H9 (cell line): ENCODE measurements around the gene SSH3. TPM values are rescaled to one million over a fixed set of nuclear protein-coding genes. Genes with fewer than 3 reads are reported as not detected.
A peak's percentile ranks its signal among the peaks of the same experiment; 100 is the strongest.

Experiments
- DNase-seq: peaks from one replicate; pipeline ENCODE4 v3.0.0-alpha.2; 2017
- H2AFZ ChIP-seq: one replicate; pipeline ENCODE4 v1.6.1; 2013; ENCODE audit warnings: mild to moderate bottlenecking, low read length, control low read depth, moderate library complexity
- H2AK5ac ChIP-seq: 2 replicates; pipeline ENCODE4 v1.6.1; 2013; ENCODE audit warnings: low read length, control low read depth, mixed read lengths; ENCODE audit not compliant: insufficient read length
- H2BK120ac ChIP-seq: one replicate; pipeline ENCODE4 v1.6.1; 2013; ENCODE audit warnings: low read depth, mild to moderate bottlenecking, low read length, control low read depth, inconsistent platforms; ENCODE audit not compliant: poor library complexity, severe bottlenecking
- H2BK12ac ChIP-seq: 2 replicates; pipeline ENCODE4 v1.6.1; 2013; ENCODE audit warnings: low read length, control low read depth, mixed read lengths, low read depth; ENCODE audit not compliant: insufficient read length
- H2BK15ac ChIP-seq: 2 replicates; pipeline ENCODE4 v1.6.1; 2013; ENCODE audit warnings: low read depth, low read length, control low read depth
- H2BK20ac ChIP-seq: one replicate; pipeline ENCODE4 v1.6.1; 2013; ENCODE audit warnings: low read depth, mild to moderate bottlenecking, low read length, control low read depth, inconsistent platforms; ENCODE audit not compliant: poor library complexity, severe bottlenecking
- H2BK5ac ChIP-seq: 2 replicates; pipeline ENCODE4 v1.6.1; 2013; ENCODE audit warnings: low read length, control low read depth, mixed read lengths; ENCODE audit not compliant: insufficient read length
- H3K14ac ChIP-seq: 2 replicates; pipeline ENCODE4 v1.6.1; 2013; ENCODE audit warnings: low read length, control low read depth; ENCODE audit not compliant: insufficient read depth
- H3K18ac ChIP-seq: 2 replicates; pipeline ENCODE4 v1.6.1; 2013; ENCODE audit warnings: low read depth, mild to moderate bottlenecking, mixed read lengths, low read length, control low read depth; ENCODE audit not compliant: insufficient read length
- H3K23ac ChIP-seq: 2 replicates; pipeline ENCODE4 v1.6.1; 2013; ENCODE audit warnings: low read length, control low read depth, mixed read lengths, low read depth; ENCODE audit not compliant: insufficient read length
- H3K23me2 ChIP-seq: 2 replicates; pipeline ENCODE4 v1.6.1; 2013; ENCODE audit warnings: low read depth, mild to moderate bottlenecking, mixed read lengths, low read length, control low read depth; ENCODE audit not compliant: insufficient read length, poor library complexity, severe bottlenecking
- H3K27ac ChIP-seq: 2 replicates; pipeline ENCODE4 v1.5.1; 2013; ENCODE audit warnings: low read length, control low read depth, mixed read lengths, low read depth; ENCODE audit not compliant: insufficient read length
- H3K27me3 ChIP-seq: 2 replicates; pipeline ENCODE4 v1.6.1; 2013; ENCODE audit warnings: low read length, control low read depth, inconsistent platforms; ENCODE audit not compliant: insufficient read depth
- H3K4ac ChIP-seq: 2 replicates; pipeline ENCODE4 v1.6.1; 2013; ENCODE audit warnings: low read depth, mild to moderate bottlenecking, control low read depth, inconsistent platforms, low read length, moderate library complexity
- H3K4me1 ChIP-seq: 2 replicates; pipeline ENCODE4 v1.6.1; 2013; ENCODE audit warnings: low read length, control low read depth, inconsistent platforms; ENCODE audit not compliant: insufficient read depth
- H3K4me2 ChIP-seq: 2 replicates; pipeline ENCODE4 v1.6.1; 2013; ENCODE audit warnings: low read length, control low read depth, mixed read lengths; ENCODE audit not compliant: insufficient read length, insufficient read depth
- H3K56ac ChIP-seq: 2 replicates; pipeline ENCODE4 v1.6.1; 2013; ENCODE audit warnings: low read depth, mild to moderate bottlenecking, mixed read lengths, low read length, control low read depth; ENCODE audit not compliant: insufficient read length
- H3K79me1 ChIP-seq: 2 replicates; pipeline ENCODE4 v1.6.1; 2013; ENCODE audit warnings: low read depth, mild to moderate bottlenecking, moderate library complexity, low read length, control low read depth, inconsistent platforms; ENCODE audit not compliant: insufficient read depth, poor library complexity, severe bottlenecking
- H3K79me2 ChIP-seq: 2 replicates; pipeline ENCODE4 v1.6.1; 2013; ENCODE audit warnings: low read length, control low read depth, inconsistent platforms; ENCODE audit not compliant: insufficient read depth
- H3K9ac ChIP-seq: 2 replicates; pipeline ENCODE4 v1.6.1; 2013; ENCODE audit warnings: low read length, control low read depth, mixed read lengths; ENCODE audit not compliant: insufficient read length; ENCODE audit errors: extremely low read depth
- H3K9me3 ChIP-seq: one replicate; pipeline ENCODE4 v1.6.1; 2013; ENCODE audit warnings: low read depth, low read length, inconsistent platforms; ENCODE audit not compliant: control insufficient read depth
- H3T11ph ChIP-seq: one replicate; pipeline ENCODE4 v1.6.1; 2013; ENCODE audit warnings: mild to moderate bottlenecking, low read length, control low read depth, inconsistent platforms
- H4K20me1 ChIP-seq: one replicate; pipeline ENCODE4 v1.6.1; 2013; ENCODE audit not compliant: control insufficient read depth, insufficient read length, insufficient read depth
- H4K5ac ChIP-seq: 2 replicates; pipeline ENCODE4 v1.6.1; 2013; ENCODE audit warnings: low read depth, mild to moderate bottlenecking, mixed read lengths, low read length, control low read depth; ENCODE audit not compliant: insufficient read length
- H4K8ac ChIP-seq: replicated peaks from 2 replicates; pipeline ENCODE4 v1.6.1; 2013; ENCODE audit warnings: low read length, control low read depth, mixed read lengths, low read depth; ENCODE audit not compliant: insufficient read length
- H4K91ac ChIP-seq: 2 replicates; pipeline ENCODE4 v1.6.1; 2013; ENCODE audit warnings: low read depth, mild to moderate bottlenecking, moderate library complexity, mixed read lengths, low read length, control low read depth; ENCODE audit not compliant: insufficient read length
- H3K27ac Mint-ChIP-seq, 3 experiments: 2 replicates in 2 of 3; 3 replicates in 1 of 3; pipeline ENCODE4 v1.8.0; 2020 to 2021; ENCODE audit warnings: mixed read lengths in 3 of 3, mild to moderate bottlenecking in 1 of 3, moderate library complexity in 1 of 3
- H3K27me3 Mint-ChIP-seq: 2 replicates; pipeline ENCODE4 v1.8.0; 2021; ENCODE audit warnings: low read depth, mild to moderate bottlenecking, moderate library complexity, mixed read lengths
- H3K36me3 Mint-ChIP-seq, 3 experiments: 2 replicates in 2 of 3; 3 replicates in 1 of 3; pipeline ENCODE4 v1.8.0; 2020 to 2021; ENCODE audit warnings: low read depth in 3 of 3, mixed read lengths in 3 of 3; ENCODE audit not compliant: insufficient read depth in 1 of 3
- H3K4me1 Mint-ChIP-seq, 2 experiments: 2 replicates each; pipeline ENCODE4 v1.8.0; 2020; ENCODE audit warnings: mixed read lengths in 2 of 2
- H3K4me3 Mint-ChIP-seq, 2 experiments: 2 replicates in 1 of 2; 3 replicates in 1 of 2; pipeline ENCODE4 v1.8.0; 2020 to 2021; ENCODE audit warnings: mild to moderate bottlenecking in 2 of 2, mixed read lengths in 2 of 2, moderate library complexity in 1 of 2
- H3K9me3 Mint-ChIP-seq, 2 experiments: 2 replicates in 1 of 2; 3 replicates in 1 of 2; pipeline ENCODE4 v1.8.0; 2020; ENCODE audit warnings: mild to moderate bottlenecking in 2 of 2, mixed read lengths in 2 of 2, moderate library complexity in 1 of 2
- WGBS: extraction: QIAGEN DNeasy Blood & Tissue Kit; methylation state at CpG from one replicate; pipeline ENCODE4 v1.1.7; 2013; ENCODE audit warnings: missing lambda C conversion rate, low lambda C conversion rate, mixed read lengths; ENCODE audit not compliant: insufficient read length; ENCODE audit errors: extremely low coverage; 5-methylcytosine and 5-hydroxymethylcytosine counted together
- total RNA-seq: library from RNA; stranded (reverse); gene quantifications from 2 replicates; pipeline ENCODE4 v1.2.1, GENCODE V29; 2021
- TF ChIP-seq, protein P1 (sequence below): fragments of 200-600 bp; sonication (generic); conservative IDR thresholded peaks from 3 replicates; pipeline ENCODE4 v1.8.0; 2021; ENCODE audit warnings: antibody characterized with exemption, mild to moderate bottlenecking

SSH3 gene
- total RNA-seq, 1 experiment from 2014 or later, result 42.2 TPM

DNA sequence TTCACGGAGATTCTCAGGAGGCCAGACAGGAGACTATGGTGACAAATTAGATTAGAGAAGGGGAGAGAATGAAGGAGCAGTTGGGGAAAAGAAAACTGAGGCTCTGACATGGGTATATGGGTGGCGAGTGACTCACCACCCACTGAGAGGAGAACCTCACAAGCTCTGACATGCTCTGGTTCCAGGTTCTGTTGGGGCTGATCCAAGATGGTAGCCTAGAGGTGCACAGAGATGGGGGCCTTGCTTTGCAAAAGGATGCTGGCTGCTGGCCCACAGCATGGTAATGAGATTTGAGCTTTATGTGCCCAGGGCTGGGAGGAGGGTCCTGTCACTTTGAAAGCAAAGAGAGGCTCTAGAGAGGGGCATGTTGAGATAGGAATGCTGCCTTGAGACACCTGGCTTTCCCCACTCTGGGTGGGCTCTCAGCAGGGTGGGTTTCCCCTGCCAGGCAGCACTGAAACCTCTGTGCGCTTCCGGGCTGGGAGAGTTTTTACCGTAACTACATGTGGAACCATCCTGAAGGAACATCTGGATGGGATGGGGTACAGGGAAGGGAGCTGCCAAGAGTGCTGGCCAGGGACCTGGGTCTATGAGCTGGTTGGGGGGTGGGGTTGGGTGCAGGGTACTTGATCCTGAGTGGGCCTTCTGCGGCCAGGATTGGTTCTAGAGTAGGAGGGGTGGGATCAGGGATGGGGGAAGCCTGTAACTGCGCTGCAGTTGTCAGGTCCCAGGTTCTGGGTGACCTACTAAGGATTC is 38.3 kb upstream of the SSH3 start:
- Histone ChIP-seq H3K23me2 (peaks cover 11% of the 10 kb centered on the region), H2AK5ac (no peak overlapping the region), H3K79me2 (peaks cover 5% of the 10 kb centered on the region; the same call in 1 of the 2 replicates), H3K4me2 (no peak overlapping the region), H3K27me3 (no peaks in the 10 kb centered on the region; the same call in 1 of the 2 replicates), H2AFZ (no peak overlapping the region), H2BK12ac (no peak overlapping the region), H2BK15ac (no peak overlapping the region), H3K23ac (no peak overlapping the region), H3K4ac (no peak overlapping the region), H2BK20ac (no peak overlapping the region), H2BK5ac (no peak overlapping the region), H4K5ac (no peak overlapping the region), H3K9ac (no peak overlapping the region), H3K27ac (no peak overlapping the region), H3K18ac (no peak overlapping the region), H3K79me1 (no peaks in the 10 kb centered on the region), H4K91ac (no peak overlapping the region), H3T11ph (no peak overlapping the region), H4K20me1 (peaks cover 3% of the 10 kb centered on the region), H3K9me3 (no peaks in the 10 kb centered on the region), H3K56ac (no peak overlapping the region), H3K14ac (no peak overlapping the region), H4K8ac (no peak overlapping the region), H2BK120ac (no peak overlapping the region), H3K4me1 (peaks cover 3% of the 10 kb centered on the region; the same call in 1 of the 2 replicates)
- TF ChIP-seq, protein P1, sequence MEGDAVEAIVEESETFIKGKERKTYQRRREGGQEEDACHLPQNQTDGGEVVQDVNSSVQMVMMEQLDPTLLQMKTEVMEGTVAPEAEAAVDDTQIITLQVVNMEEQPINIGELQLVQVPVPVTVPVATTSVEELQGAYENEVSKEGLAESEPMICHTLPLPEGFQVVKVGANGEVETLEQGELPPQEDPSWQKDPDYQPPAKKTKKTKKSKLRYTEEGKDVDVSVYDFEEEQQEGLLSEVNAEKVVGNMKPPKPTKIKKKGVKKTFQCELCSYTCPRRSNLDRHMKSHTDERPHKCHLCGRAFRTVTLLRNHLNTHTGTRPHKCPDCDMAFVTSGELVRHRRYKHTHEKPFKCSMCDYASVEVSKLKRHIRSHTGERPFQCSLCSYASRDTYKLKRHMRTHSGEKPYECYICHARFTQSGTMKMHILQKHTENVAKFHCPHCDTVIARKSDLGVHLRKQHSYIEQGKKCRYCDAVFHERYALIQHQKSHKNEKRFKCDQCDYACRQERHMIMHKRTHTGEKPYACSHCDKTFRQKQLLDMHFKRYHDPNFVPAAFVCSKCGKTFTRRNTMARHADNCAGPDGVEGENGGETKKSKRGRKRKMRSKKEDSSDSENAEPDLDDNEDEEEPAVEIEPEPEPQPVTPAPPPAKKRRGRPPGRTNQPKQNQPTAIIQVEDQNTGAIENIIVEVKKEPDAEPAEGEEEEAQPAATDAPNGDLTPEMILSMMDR, result no peak
- peaks cover 43% of the 10 kb centered on the region for H3K27me3 Mint-ChIP-seq
- H3K27ac Mint-ChIP-seq, result no peak overlapping the region
- H3K36me3 Mint-ChIP-seq, result peaks cover 0 to 11% (median 10%) of the 10 kb centered on the region in 3 experiments; a peak in 5 of 7 replicates
- WGBS, result no CpG with 5 or more reads among the region's 7 CpGs
- H3K4me1 Mint-ChIP-seq, result peaks cover 29 to 37% of the 10 kb centered on the region in 2 experiments
- no peak for DNase-seq
- no peaks in the 10 kb centered on the region for H3K9me3 Mint-ChIP-seq
- H3K4me3 Mint-ChIP-seq, result peak overlapping the region; percentile 14 to 68; a peak in 3 of 5 replicates
